GM12875 (cell line): ENCODE data around the gene FDXACB1.
A peak's percentile ranks its signal among the peaks of the same experiment; 100 is the strongest.

Source experiments
- H3K4me3 ChIP-seq: one replicate; pipeline ENCODE4 v1.5.1; 2011; ENCODE audit warnings: low read depth, low read length, control low read depth
- TF ChIP-seq, protein P1 (sequence below): IDR thresholded peaks from 2 replicates; pipeline ENCODE4 v1.5.1; 2011; ENCODE audit warnings: low read depth, mild to moderate bottlenecking, control low read depth, inconsistent platforms, low read length, moderate library complexity, borderline replicate concordance; ENCODE audit not compliant: insufficient read depth

The FDXACB1 gene

DNA sequence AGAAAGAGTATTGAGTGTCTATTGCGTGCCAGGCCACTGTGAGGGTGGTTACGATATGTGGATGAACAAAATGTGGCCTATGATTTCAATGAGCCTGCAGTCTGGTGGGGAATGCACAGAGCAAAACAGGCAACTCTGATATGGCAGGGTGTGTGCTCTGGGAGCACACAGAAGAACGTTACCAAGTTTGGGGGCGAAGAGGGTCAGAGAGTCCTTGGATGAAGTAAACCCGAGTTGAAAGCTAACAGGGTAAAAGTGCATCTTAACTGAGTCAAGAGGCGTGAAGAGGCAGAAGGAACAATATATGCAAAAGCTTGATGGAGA lies 634 bp upstream of the FDXACB1 start:
- H3K4me3 ChIP-seq: peak overlapping the region; percentile 63
- TF ChIP-seq, protein P1, sequence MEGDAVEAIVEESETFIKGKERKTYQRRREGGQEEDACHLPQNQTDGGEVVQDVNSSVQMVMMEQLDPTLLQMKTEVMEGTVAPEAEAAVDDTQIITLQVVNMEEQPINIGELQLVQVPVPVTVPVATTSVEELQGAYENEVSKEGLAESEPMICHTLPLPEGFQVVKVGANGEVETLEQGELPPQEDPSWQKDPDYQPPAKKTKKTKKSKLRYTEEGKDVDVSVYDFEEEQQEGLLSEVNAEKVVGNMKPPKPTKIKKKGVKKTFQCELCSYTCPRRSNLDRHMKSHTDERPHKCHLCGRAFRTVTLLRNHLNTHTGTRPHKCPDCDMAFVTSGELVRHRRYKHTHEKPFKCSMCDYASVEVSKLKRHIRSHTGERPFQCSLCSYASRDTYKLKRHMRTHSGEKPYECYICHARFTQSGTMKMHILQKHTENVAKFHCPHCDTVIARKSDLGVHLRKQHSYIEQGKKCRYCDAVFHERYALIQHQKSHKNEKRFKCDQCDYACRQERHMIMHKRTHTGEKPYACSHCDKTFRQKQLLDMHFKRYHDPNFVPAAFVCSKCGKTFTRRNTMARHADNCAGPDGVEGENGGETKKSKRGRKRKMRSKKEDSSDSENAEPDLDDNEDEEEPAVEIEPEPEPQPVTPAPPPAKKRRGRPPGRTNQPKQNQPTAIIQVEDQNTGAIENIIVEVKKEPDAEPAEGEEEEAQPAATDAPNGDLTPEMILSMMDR: no peak

DNA sequence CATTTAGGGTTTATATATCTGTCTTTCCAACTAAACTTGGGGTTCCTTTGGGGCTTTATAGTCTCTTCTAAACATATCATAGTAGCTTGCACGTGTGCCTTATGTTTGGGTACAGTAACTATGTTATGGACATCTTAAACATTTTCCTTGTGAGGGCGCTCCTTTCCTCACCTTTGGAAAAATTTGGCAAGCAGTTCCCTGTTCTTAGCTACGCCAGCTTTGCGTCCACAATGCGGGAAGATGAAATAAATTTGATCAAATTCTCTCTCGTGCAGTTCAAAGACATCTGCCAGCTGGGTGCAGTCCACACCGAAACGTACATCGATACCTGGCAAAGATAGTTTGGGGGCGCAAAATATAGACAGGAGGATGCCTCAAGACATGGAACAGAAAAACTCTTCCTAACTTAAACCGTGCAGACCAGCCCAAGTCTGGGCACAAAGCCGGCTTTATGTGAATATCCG lies 548 bp downstream of the FDXACB1 start:
- TF ChIP-seq, protein P1: no peak
- H3K4me3 ChIP-seq: peak overlapping the region; percentile 63

DNA sequence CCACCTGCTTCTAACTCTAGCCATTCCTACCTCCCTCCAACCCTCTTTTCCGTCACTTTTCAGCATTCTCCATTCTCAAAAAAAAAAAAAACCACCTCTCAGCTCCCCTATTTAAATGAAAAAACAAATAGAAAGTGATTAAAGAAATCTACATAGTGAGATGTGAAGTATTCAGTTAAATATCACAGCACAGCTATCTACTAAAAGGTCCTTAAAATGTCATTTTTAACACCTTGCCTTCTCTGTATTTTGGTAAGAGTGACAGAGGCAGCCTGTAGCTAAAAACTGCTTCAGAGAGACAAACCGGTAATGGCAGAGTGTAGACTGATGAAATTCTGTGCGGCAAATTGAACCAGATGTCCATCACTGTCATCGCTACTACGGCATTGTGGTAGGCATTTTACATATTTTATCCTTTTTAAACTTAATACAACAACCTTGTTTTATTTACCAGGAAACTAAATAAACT lies 7.2 kb downstream of the FDXACB1 start:
- H3K4me3 ChIP-seq: peak overlapping the region; percentile 87
- TF ChIP-seq, protein P1: no peak

DNA sequence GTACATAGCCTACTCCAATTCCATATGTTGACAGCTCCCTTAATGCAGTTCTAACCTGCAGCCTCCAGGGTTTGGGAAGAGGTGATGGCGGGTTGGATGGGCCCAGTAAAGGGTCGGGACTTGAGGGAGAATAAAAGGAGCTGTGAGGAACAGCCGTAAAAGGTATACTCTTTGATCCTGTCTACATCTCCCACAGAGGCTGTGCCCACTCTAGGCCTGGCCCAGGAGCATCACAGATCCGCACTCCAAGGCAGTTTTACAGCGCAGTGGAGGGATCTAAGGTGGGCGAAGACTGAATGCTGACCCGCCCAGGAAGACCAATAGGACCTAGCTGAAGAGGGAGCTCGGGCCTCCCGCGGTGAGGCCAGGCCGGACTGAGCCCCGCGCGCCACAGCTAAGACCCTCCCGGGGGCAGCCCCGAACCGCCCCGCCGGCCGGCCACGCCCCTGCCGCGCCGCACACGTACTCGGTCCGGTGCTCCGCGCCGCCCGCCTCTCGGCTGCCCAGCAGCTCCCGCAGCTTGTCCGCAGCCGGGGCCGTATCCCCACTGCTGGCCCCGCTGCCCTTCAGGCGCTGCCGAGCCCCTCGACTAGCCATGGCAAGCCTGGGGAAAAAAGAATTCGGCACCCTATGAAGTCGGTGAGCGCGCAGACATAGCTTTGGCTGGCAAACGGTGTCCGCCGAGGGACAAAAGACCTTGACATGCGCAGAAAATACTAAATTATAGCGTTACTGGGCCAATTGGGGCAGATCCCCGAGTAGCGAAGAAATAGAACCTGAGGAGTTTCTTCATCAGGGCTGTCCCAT lies 7.9 kb downstream of the FDXACB1 start, which contains the start of gene ALG9:
ALG9 (minus strand) TSS at position 696 of the 807 bp plus-strand sequence; CDS start at position 597, 99 bp downstream.
- H3K4me3 ChIP-seq: peak within 1 kb of the TSS; percentile 87

DNA sequence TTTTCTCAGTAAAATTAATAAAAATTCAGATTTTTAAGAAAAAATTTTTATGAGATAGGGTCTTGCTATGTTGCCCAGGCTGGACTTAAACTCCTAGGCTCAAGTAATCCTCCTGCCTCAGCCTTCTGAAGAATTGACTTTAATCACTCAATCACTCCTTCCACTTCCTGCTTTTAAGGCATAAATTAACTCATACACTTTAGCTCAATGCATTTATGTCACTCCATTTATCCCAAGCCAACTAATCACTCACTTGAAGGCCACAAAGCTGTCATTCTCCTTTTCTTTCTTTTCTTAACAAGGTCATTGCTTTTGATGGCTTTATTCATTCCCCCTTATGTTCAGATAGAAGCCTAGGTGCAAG lies 8.5 kb downstream of the FDXACB1 start:
- TF ChIP-seq, protein P1: no peak
- H3K4me3 ChIP-seq: peak overlapping the region; percentile 87

More for the DNA sequence above, 7.9 kb downstream of the FDXACB1 start, which contains the start of gene ALG9:
- TF ChIP-seq, protein P1: peak; percentile 24; the same call in 1 of the 2 replicates

DNA sequence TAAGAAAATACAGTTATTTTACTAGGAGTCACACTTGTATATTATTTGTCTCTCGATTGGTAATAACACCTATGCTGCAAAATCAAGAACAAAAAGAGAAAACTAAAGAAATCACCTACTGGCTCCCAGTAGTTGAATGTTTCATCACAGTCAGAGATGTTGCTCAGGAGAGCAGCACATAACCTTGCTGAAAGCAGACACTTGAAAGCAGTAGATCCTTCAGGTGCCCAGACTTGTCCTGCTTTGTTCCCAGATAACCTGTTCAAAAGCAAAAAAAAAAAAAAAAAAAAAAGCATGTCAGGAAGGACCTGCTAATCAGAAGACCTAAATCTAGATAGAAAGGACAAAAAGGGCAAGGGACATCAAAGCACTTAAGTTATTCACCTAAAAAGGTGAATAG lies 8.9 kb downstream of the FDXACB1 start:
- TF ChIP-seq, protein P1: no peak
- no peak overlapping the region for H3K4me3 ChIP-seq

DNA sequence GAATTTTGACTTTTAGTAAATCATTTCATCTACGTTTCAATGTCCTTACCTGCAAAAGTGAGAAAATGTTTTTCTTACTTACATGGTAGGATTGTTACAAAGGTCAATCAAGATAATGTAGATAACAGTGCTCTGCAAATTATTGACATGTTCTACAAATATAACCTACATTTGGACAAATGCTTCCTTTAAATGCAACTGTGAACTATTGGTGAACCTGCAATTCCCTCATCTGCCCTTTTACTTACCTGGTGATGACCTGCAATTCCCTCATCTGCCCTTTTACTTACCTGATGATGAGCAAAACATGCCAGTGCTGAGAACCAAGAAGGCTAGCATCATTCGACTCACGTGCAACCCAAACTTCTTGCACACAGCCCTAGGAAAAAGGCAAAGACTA lies 18.7 kb downstream of the FDXACB1 start:
- no peak overlapping the region for H3K4me3 ChIP-seq
- TF ChIP-seq, protein P1: no peak
